Activated effector memory CD4-positive, alpha-beta T cell treated with Interleukin-2 at 50 U/mL for 16 hours (primary cell): ENCODE results near the gene SMIM20.

Experiments used
- DNase-seq: peaks from one replicate; pipeline ENCODE4 v3.0.0-alpha.2; 2020

SMIM20 gene

GRCh38 chr4:25928379-25929297 lies 14.6 kb downstream of the SMIM20 start:
- DNase-seq = no peak

GRCh38 chr4:25929298-25929686 lies 15.3 kb downstream of the SMIM20 start:
- no peak for DNase-seq

GRCh38 chr4:25930731-25931354 lies 16.8 kb downstream of the SMIM20 start:
- no peak for DNase-seq

GRCh38 chr4:25936696-25937095 lies 22.7 kb downstream of the SMIM20 start:
- no peak for DNase-seq

GRCh38 chr4:25937801-25938200 lies 23.8 kb downstream of the SMIM20 start:
- DNase-seq = no peak

GRCh38 chr4:25938366-25938765 lies 24.3 kb downstream of the SMIM20 start:
- DNase-seq = no peak

GRCh38 chr4:25938787-25939186 lies 24.8 kb downstream of the SMIM20 start:
- DNase-seq = no peak

GRCh38 chr4:25939330-25939729 lies 25.3 kb downstream of the SMIM20 start:
- DNase-seq = no peak

- no peak for DNase-seq
Observed at GRCh38 chr4:25941457-25942221, 27.6 kb downstream of the SMIM20 start.

GRCh38 chr4:25943312-25943711 lies 29.3 kb downstream of the SMIM20 start:
- DNase-seq = no peak

- DNase-seq = no peak
Observed at GRCh38 chr4:25943805-25944204, 29.8 kb downstream of the SMIM20 start.

- no peak for DNase-seq
Observed at GRCh38 chr4:25948051-25948450, 34.0 kb downstream of the SMIM20 start.

GRCh38 chr4:25949173-25949748 lies 35.2 kb downstream of the SMIM20 start:
- DNase-seq = no peak

- DNase-seq = no peak
Observed at GRCh38 chr4:25949994-25950393, 36.0 kb downstream of the SMIM20 start.

GRCh38 chr4:25950461-25951389 lies 36.7 kb downstream of the SMIM20 start:
- no peak for DNase-seq

- DNase-seq = no peak
Observed at GRCh38 chr4:25951390-25951952, 37.5 kb downstream of the SMIM20 start.

GRCh38 chr4:25953740-25954139 lies 39.7 kb downstream of the SMIM20 start:
- no peak for DNase-seq

GRCh38 chr4:25954293-25954904 lies 40.4 kb downstream of the SMIM20 start:
- DNase-seq = no peak

GRCh38 chr4:25955705-25956104 lies 41.7 kb downstream of the SMIM20 start:
- no peak for DNase-seq

GRCh38 chr4:25956260-25956659 lies 42.2 kb downstream of the SMIM20 start:
- DNase-seq = no peak

GRCh38 chr4:25958110-25958509 lies 44.1 kb downstream of the SMIM20 start:
- no peak for DNase-seq
